ENCODE data around the gene NGLY1.

NGLY1 gene

DNA sequence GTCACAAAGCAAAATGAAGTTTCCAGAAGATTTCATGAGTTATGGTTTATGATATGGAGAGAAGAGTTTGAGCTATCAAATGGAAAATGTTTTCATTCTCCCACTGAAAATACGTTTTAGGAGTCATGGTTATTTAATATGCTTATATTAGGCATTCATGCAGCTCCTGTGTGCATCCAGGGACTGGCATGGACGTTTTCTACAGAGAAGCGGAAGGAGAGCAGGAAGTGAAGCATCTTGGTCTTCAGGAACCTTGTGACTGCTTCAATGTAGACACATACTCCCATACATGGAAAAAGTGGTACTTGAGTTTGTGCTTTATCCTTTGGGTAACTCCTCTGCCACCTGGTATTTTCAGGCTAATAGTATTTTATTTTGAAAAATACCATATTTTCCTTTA, 75.2 kb downstream of the NGLY1 start:
- DNase-seq (ENCODE audit: low read depth) = no peak

DNA sequence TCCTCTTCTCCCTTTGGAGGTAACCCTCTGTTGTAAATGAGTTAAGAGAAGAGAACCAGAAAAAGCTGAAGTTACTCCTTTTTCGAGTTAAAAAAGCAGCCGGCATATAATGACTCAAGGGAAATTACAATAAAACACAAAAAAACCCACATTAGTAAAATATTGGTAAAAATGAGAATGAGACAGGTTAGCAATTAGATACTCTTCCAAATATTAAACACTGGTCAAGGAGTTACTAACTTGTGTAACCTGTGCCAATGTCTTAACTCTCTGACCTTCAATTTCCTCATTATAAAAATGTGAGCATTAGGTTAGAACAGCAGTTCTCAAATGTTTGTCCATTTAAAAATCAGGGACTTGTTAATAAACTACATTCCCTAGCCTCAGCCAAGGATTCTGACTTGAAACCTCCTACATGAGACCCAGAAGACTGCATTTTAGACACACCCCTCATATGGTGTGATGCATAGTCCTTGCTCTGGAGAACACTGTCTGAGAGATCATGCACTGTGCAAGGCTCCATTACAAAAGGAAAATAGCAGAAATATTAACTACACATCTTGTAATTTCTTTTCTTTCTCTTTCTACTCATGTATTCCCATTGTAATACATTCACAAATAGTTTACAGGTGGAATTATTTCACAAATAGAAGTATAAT, 75.8 kb downstream of the NGLY1 start:
- no peak for DNase-seq (ENCODE audit: low read depth)

DNA sequence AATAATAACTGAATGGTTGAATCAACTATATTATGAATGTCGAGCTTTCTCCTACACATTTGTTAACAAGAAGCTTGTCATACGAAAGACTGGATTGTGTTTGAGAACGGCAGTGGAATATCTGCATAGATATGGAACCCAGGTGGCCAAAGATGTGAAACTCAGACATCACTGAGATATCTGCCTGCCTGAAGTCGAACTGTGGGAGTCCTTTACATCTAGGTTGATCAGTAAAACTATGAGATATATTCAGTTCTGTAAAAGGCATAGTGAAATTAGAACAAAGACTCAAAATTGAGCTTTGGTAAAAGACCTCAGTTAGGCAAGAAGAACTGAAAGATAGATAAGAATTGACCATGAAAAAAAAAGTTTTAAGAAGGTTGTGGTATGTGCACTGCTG, 77.0 kb downstream of the NGLY1 start:
- no peak for DNase-seq (ENCODE audit: low read depth)

DNA sequence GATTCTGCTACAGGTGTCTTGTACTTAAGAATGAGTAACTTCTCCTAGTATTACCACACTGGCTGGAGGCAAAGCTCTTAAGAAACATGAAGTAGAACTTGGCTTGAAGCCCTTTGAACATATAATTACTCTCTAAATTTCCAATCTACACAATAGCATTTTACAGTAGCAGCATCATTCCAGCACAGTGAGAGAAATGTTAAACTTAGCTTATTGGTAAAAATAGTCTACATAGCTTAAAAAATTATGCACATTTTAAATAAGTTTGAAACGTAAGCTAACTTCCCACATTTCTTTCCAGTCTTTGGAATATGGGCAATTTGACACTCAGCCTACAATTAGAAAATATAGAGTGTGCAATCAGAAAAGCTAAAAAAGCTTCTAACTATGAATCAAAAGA, 85.7 kb downstream of the NGLY1 start:
- DNase-seq (ENCODE audit: low read depth) = no peak

DNA sequence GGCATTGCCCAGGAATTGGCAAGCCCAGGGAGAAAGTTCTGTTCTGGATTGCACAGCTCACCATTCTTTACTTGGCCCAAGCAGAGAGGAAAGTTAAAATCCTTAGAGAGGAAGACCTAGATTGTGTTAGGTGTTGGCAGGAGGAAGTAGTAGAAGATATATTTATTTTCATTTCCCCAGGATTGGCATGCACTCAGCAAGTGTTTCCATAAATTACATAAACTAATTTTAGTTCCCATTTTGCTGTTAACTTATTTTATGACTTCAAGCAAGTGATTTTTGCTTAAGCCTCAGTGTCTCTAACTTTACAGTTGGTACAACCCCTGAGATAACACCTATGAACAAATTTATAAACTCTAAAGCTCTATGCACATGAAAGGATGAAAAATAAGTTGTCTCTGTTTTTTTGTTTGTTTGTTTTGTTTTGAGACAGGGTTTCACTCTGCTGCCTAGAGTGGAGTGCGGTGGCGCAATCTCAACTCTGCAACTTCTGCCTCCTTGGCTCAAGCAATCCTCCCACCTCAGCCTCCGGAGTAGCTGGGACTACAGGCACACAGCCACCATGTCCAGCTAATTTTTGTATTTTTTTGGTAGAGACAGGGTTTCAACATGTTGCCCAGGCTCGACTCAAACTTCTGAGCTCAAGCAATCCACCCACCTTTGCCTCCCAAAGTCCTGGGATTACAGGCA, 87.4 kb downstream of the NGLY1 start:
- no peak for DNase-seq (ENCODE audit: low read depth)

DNA sequence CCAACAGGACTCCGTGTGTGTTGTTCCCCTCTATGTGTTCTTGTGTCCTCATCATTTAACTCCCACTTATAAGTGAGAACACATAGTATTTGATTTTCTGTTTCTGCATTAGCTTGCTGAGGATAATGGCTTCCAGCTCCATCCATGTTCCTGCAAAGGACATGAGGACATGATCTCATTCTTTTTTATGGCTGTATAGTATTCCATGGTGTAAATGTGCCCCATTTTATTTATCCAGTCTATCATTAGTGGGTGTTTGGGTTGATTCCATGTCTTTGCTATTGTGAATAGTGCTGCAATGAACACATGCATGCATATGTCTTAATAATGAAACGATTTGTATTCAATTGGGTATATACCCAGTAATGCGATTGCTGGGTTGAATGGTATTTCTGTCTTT, 90.0 kb downstream of the NGLY1 start:
- DNase-seq (ENCODE audit: low read depth) = no peak

DNA sequence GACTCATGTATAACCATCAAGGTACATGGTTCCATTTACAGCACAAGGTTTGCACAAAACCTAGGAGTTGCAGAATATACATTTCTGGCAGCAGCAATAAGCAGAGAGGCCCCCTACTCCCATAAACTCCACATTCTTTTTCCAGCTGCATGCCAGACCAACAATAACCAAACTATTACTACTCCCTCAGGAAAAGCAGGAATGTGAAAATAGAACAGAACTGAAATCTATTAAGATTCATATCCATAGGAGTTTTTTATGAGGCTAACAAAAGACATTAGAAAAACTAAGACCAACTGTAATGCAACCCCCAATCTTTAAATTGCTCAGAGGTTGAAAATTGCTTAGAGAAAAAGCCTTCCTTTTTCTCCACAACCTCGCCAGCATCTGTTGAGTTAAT, 90.9 kb downstream of the NGLY1 start:
- no peak for DNase-seq (ENCODE audit: low read depth)

DNA sequence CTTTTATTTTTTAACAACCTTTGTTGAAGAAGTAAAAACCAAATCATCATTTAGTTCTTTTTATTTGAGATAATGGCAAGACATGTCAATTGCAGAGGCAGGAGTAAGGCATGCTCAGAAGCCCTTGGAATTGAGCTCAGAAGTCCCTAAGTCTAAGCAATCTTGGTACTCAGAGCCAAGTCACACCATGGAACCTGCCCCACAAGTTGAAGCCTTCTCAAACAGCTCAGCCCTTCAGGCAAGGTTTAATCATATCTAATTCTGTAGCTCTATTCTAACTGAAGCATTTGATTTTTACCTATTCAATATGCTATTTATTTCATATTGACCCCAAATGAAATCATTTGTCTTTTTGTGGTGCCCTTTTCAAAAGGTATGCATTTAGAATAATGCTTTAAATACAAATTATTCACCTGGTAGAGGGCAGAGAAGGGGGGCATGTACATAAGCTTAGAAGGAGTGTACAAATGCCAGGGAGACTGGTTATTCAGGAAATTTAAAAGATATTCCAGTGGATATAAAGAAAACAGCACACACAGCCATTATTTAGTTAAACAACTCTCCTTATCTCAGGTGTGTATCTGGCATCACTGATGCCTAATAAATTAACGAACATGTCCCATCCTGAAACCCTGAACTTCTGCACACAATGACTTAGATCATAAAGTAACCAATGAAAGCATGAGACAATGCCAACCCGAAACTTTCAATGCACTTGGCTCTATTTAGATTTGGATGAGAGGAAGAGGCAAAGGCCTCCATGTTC, 92.3 kb downstream of the NGLY1 start:
- DNase-seq (ENCODE audit: low read depth) = no peak

DNA sequence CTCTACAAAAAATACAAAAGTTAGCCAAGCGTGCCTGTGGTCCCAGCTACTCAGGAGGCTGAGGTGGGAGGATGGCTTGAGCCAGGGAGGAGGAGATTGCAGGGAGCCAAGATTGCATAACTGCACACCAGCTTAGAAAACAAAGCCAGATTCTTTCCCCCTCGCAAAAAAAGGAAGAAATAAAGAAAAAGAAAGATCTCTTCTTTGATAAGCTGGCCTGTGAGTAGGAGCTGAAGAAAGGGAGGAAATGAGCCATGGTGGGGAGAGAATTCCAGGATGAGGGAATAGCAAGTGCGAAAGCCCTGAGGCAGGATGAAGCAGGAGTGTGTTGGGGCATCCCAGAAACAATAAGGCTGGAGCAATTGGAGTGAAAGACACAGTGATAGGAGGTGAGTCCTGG, 94.0 kb downstream of the NGLY1 start:
- no peak for DNase-seq (ENCODE audit: low read depth)

DNA sequence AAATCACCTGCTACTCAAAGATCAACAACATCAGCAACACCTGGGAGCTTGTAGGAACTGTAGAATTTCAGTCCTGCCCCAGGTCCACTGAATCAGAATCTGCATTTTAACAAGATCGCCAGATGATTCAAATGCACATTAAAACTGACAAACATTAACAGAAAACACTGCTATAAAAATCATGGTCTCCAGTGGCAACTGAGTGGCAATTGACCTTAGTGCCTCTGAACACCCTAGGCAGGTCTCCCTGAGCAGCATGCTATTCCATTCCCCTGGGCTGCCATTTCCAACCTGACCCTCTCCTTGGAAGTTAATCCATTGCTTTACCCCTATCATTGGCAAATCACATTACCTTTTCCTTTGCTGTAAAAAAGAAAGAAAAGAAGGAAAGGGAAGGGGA, 95.5 kb downstream of the NGLY1 start:
- no peak for DNase-seq (ENCODE audit: low read depth)

DNA sequence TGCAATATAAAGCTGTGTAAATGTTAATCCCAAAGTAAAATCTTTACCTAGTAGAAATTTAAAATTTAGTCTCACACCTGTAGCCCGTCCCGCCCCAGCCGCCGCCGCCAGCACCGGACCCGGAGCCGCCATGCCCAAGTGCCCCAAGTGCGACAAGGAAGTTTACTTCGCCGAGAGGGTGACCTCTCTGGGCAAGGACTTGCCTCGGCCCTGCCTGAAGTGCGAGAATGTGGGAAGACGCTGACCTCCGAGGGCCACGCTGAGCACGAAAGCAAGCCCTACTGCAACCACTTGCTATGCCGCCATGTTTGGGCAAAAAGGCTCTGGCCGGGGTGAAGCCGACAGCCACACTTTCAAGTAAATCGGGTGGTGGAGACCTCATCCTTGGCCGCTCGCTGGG, 96.5 kb downstream of the NGLY1 start:
- no peak for DNase-seq (ENCODE audit: low read depth)

DNA sequence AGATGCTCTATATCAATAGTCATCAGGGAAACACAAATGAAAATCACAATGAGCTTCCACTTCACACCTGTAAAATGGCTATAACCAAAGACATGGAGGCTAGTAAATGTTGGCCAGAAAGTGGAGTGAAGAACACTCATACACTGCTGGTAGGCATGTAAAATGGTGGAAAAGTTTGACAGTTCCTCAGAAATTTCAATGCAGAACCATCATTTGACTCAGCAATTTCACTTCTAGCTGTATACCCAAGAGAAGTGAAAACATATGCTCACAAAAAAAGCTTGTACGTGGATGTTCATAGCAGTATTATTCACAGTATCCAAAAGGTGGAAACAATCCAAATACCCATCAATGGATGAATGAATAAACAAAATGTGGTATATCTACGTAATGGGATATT, 99.4 kb downstream of the NGLY1 start:
- DNase-seq (ENCODE audit: low read depth) = no peak

DNA sequence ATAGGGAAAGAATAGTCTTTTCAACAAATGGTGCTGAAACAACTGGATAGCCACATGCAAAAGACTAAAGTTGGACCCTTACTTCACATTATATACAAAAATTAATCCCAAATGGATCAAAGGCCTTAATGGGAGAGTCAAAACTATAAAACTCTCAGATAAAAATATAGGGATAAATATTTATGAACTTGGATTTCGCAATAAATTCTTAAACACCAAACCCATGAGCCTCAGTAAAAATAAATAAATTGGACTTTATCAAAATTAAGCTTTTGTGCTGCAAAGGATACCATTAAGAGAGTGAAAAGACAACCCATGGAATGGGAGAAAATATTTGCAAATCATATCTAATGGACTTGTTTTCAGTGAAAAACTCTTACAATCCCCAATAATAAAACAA, 99.8 kb downstream of the NGLY1 start:
- no peak for DNase-seq (ENCODE audit: low read depth)

DNA sequence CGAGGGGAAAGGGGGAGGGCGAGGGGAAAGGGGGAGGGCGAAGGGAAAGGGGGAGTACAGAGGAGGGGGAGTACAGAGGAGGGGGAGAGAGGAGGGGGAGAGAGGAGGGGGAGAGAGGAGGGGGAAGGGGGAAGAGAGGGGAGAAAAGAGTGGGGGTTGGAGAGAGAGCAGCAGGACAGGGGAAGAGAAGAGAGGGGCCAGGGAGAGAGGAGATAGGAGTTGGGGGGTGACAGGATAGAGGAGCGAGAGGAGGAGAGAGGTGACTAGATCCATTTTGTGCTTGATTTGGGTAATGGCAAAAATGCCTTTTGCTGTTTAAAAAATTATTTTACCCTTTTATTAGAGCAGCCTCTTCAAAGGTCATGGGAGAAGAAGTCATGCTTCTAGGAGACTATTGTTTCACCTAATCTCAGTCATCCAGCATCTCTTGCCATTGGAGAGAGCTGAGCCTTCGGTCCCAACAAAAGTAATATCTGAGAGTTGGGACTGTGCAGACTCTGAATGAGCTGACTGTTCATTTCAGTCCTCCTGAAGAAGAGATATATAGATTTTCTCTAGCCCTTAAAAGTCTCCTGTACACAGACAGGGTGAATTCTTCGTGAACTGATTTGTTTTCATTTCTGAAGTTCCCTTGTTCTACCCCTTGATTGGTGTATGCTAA, 103.5 kb downstream of the NGLY1 start:
- no peak for DNase-seq (ENCODE audit: low read depth)

DNA sequence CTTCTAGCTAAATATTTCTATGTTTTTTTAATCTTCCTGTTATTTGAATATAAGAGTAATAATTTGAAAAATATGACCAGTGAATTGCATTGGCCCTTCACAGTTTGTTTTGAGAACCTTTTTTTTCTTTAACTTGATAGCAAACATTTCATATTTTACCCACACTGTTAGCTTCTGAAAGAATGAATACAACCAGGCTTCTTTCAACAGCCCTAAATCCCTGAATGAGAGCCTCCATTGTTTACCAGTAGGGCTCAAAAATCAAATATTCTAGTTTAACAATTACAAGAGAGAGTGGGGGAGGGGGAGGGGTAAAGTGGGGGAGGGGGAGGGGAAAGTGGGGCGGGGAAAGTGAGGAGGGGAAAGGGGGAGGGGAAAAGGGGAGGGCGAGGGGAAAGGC, 104.1 kb downstream of the NGLY1 start:
- no peak for DNase-seq (ENCODE audit: low read depth)

DNA sequence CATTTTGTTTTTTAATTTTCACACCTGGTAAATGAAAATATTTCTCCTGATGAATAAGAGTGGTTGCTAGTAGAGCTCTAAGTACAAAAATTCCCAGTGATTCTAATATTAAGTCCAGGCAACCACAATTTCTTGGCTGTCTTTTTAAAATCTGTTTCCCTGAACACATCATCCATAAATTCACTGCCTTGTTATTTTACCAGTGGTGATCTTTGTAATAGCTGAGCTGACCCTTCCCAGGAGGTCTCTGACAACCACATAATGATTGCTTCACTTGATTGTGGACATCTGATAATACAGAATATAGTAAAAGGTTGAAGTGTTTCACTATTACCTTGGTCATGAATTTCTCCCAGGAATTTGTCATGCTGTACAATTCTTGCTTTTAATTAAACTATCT, 104.7 kb downstream of the NGLY1 start:
- DNase-seq (ENCODE audit: low read depth) = no peak

DNA sequence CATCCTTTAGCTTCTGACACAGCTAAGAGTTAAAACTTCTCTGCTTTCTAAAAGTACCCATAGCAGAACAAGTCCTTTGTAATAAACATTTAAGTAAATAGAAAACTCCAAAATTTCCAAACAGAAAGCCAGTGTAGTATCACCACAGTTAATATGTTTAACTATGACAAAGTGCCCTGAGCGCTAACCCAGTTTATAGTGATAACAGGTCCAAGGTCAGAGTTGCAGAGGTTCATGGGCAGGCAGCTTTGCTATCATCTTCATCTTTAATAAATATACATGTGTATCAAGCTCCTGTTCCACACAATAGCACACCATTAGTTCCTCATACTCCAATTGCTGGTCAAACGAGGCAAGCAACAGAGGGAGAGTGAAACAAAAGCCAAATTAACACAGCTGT, 106.1 kb downstream of the NGLY1 start:
- no peak for DNase-seq (ENCODE audit: low read depth)

DNA sequence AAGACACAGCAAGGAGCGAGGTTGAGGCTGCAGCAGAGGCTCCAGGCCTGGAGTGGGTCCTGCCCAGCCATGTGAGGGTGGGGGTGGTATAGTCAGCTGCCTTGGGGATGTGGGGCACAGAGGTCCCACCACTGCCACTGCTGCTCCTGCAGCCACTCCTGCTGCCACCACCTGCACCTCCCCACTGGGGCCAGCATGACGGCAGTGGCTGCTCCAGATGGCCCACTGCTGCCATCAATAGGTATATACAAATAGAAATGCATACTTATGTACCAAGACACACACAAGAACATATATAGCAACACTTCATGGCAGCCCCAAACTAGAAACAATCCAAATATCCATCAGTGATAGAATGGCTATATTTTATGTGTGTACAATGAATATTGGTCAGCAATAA, 108.6 kb downstream of the NGLY1 start:
- DNase-seq (ENCODE audit: low read depth) = no peak

DNA sequence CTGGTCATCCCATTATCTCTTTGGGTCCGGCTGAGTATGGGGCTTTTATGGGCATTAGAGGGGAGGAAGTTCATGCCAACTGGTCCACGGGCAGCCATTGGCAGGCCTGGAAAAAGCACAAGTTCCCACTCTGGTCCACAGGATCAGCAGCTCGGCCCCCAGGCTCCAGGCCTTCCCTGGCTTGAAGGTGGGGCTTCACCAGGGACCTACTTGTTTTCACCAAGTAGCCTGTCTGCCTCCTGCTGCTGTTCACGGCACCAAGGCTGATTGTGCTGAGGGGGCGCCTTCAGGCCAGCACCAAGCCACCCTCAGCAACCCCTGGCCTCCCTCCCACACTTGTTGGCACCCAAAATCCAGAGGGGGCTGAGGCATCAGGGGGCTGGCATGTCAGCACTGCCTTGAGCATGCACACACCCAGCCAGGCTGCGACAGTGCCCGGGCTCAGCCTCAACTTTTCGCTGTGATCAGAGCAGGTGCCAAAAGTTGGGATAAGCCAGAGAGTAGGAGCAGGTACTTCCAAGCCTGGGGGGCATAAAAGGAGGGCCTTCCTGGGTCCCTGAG, 109.4 kb downstream of the NGLY1 start:
- DNase-seq (ENCODE audit: low read depth) = no peak

All from stimulated activated CD8-positive, alpha-beta memory T cell treated with anti-CD3 and anti-CD28 coated beads, Interleukin-15, amount 100 ng/mL, for 24 hours (primary cell).